Thyroid gland (tissue), 4 donors: Measurements from ENCODE around the gene BRINP1. TPM values are rescaled to one million over a fixed set of nuclear protein-coding genes. Genes with fewer than 3 reads are reported as not detected.

Experiments used
- DNase-seq, 2 donors: peaks; one replicate each; pipeline ENCODE4 v3.0.0-alpha.2; 2019
- H3K27ac ChIP-seq, 3 donors: fragments of 200-600 bp; sonication (generic); 1 replicate in 2 of 3; 2 replicates in 1 of 3; pipeline ENCODE4 v1.5.1; 2016 to 2019; ENCODE audit warnings: mild to moderate bottlenecking in 1 of 3, moderate library complexity in 1 of 3
- H3K27me3 ChIP-seq: fragments of 200-600 bp; sonication (generic); one replicate; pipeline ENCODE4 v1.5.1; 2019
- H3K36me3 ChIP-seq, 2 donors: fragments of 200-600 bp; sonication (generic); one replicate each; pipeline ENCODE4 v1.5.1; 2016 to 2019
- H3K4me1 ChIP-seq, 2 donors: fragments of 200-600 bp; sonication (generic); one replicate each; pipeline ENCODE4 v1.5.1; 2017 to 2019
- H3K4me3 ChIP-seq, 3 donors: fragments of 200-600 bp; sonication (generic); replicated peaks in 1 of 3; 1 replicate in 2 of 3; 2 replicates in 1 of 3; pipeline ENCODE4 v1.5.1; 2016; ENCODE audit warnings: mild to moderate bottlenecking in 1 of 3
- H3K9me3 ChIP-seq: fragments of 200-600 bp; sonication (generic); one replicate; pipeline ENCODE4 v1.5.1; 2017
- POLR2A ChIP-seq, 2 donors: fragments of 450-650 bp; IDR thresholded peaks; one replicate each; pipeline ENCODE4 v1.6.1; 2017; ENCODE audit warnings: antibody characterized with exemption in 2 of 2, mild to moderate bottlenecking in 2 of 2, moderate library complexity in 1 of 2
- whole genome bisulfite sequencing, 2 donors: methylation state at CpG; one replicate each; pipeline ENCODE4 v1.1.5; 2017; 5-methylcytosine and 5-hydroxymethylcytosine counted together
- intact Hi-C: fragments of 100-400 bp; cut with DNase I; formaldehyde crosslinking; loops from one replicate; pipeline ENCODE4 v1.15.1; 2023
- total RNA-seq, 4 donors: library from RNA; depleted of rRNA; stranded (reverse); fragments of >200 nt; gene quantifications; one replicate each; pipeline ENCODE4 v1.2.3, GENCODE V29; 2016
- TF ChIP-seq, protein P1 (sequence below), 6 experiments: fragments of 200-600 bp in 3 of 6; fragments of 450-650 bp in 3 of 6; sonication (generic) in 3 of 6; IDR thresholded peaks; one replicate each; pipeline ENCODE4 v1.5.1; 2016 to 2019; ENCODE audit warnings: antibody characterized with exemption in 6 of 6, mild to moderate bottlenecking in 2 of 6, inconsistent platforms in 1 of 6, moderate library complexity in 1 of 6

BRINP1 gene
- total RNA-seq, 4 donors from 2014 or later, result 0.67 to 1.1 (median 0.93) TPM; not detected in 1

DNA sequence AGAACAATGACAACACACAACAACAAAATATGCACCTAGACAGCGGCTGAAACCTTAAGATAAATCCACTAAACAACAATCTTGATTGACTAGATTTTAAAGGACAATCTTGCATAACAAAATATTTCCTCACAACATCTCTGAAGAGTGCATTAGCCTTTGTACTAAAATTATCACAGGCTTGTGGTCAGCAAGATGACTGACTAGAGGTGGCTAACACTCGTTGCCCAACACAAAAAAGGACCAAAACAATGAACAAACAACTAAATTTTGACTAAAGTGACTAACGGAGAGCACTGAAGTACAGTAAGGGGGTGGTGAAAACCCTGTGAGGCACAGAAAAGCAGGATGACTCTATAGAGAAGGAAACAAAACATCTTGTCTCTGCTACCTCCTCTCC, 183.9 kb downstream of the BRINP1 start:
- H3K36me3 ChIP-seq, result no peaks in the 10 kb centered on the region
- peaks cover 0 to 4% of the 10 kb centered on the region in 2 donors for H3K4me1 ChIP-seq
- intact Hi-C loops, result no loop called here
- no peak for DNase-seq
- no peak overlapping the region for H3K27ac ChIP-seq
- no peak for TF ChIP-seq POLR2A (IDR thresholded peaks at IDR 0.05)
- TF ChIP-seq, protein P1, sequence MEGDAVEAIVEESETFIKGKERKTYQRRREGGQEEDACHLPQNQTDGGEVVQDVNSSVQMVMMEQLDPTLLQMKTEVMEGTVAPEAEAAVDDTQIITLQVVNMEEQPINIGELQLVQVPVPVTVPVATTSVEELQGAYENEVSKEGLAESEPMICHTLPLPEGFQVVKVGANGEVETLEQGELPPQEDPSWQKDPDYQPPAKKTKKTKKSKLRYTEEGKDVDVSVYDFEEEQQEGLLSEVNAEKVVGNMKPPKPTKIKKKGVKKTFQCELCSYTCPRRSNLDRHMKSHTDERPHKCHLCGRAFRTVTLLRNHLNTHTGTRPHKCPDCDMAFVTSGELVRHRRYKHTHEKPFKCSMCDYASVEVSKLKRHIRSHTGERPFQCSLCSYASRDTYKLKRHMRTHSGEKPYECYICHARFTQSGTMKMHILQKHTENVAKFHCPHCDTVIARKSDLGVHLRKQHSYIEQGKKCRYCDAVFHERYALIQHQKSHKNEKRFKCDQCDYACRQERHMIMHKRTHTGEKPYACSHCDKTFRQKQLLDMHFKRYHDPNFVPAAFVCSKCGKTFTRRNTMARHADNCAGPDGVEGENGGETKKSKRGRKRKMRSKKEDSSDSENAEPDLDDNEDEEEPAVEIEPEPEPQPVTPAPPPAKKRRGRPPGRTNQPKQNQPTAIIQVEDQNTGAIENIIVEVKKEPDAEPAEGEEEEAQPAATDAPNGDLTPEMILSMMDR (IDR thresholded peaks at IDR 0.05), result no peak
- H3K27me3 ChIP-seq, result no peaks in the 10 kb centered on the region
- H3K4me3 ChIP-seq, result no peak overlapping the region
- H3K9me3 ChIP-seq, result no peaks in the 10 kb centered on the region
- WGBS, 2 donors, result 87 to 88% methylated on average over 3 of the region's 3 CpGs

GRCh38 chr9:119184265-119184936, 184.8 kb downstream of the BRINP1 start:
- no peaks in the 10 kb centered on the region for H3K27me3 ChIP-seq
- DNase-seq, result no peak
- intact Hi-C loops, result no loop called here
- no peak overlapping the region for H3K27ac ChIP-seq
- H3K36me3 ChIP-seq, result no peaks in the 10 kb centered on the region
- no peaks in the 10 kb centered on the region for H3K9me3 ChIP-seq
- no peak overlapping the region for H3K4me3 ChIP-seq
- peaks cover 0 to 4% of the 10 kb centered on the region in 2 donors for H3K4me1 ChIP-seq
- WGBS, 2 donors, result 81% methylated on average over 3 of the region's 3 CpGs
- TF ChIP-seq, protein P1 (IDR thresholded peaks at IDR 0.05), result no peak
- TF ChIP-seq POLR2A (IDR thresholded peaks at IDR 0.05), result no peak

GRCh38 chr9:119181561-119181960, 187.7 kb downstream of the BRINP1 start:
- peaks cover 0 to 4% of the 10 kb centered on the region in 2 donors for H3K4me1 ChIP-seq
- H3K36me3 ChIP-seq, result no peaks in the 10 kb centered on the region
- H3K27ac ChIP-seq, result no peak overlapping the region
- TF ChIP-seq POLR2A (IDR thresholded peaks at IDR 0.05), result no peak
- TF ChIP-seq, protein P1 (IDR thresholded peaks at IDR 0.05), result no peak
- DNase-seq, result no peak
- H3K4me3 ChIP-seq, result no peak overlapping the region
- intact Hi-C loops, result no loop called here
- H3K27me3 ChIP-seq, result no peaks in the 10 kb centered on the region
- no peaks in the 10 kb centered on the region for H3K9me3 ChIP-seq

DNA sequence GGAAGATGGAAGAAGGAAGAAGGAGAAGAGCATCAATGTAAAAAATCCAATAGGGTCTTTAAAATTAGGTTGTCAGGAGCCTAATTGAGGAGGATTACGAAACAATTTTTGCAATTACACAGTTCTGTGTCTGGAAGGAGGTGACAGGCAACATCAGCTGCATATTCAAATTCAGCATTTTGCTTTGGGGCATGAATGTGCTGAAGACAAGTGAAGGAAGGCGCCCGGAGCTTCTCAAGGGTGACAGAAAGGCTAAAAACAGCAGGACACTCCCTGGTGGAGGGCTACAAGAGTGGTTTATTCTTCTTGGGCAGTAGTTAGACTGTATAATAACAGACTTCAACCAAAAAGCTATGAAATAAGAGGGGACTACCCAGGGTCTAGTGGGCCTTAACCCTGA, 188.3 kb downstream of the BRINP1 start:
- H3K4me3 ChIP-seq, result no peak overlapping the region
- no peak for DNase-seq
- no peak overlapping the region for H3K27ac ChIP-seq
- no peaks in the 10 kb centered on the region for H3K36me3 ChIP-seq
- H3K9me3 ChIP-seq, result no peaks in the 10 kb centered on the region
- peaks cover 0 to 4% of the 10 kb centered on the region in 2 donors for H3K4me1 ChIP-seq
- 87 to 94% methylated on average over 3 of the region's 3 CpGs for WGBS, 2 donors
- H3K27me3 ChIP-seq, result no peaks in the 10 kb centered on the region
- intact Hi-C loops, result no loop called here
- TF ChIP-seq, protein P1 (IDR thresholded peaks at IDR 0.05), result no peak
- no peak for TF ChIP-seq POLR2A (IDR thresholded peaks at IDR 0.05)

DNA sequence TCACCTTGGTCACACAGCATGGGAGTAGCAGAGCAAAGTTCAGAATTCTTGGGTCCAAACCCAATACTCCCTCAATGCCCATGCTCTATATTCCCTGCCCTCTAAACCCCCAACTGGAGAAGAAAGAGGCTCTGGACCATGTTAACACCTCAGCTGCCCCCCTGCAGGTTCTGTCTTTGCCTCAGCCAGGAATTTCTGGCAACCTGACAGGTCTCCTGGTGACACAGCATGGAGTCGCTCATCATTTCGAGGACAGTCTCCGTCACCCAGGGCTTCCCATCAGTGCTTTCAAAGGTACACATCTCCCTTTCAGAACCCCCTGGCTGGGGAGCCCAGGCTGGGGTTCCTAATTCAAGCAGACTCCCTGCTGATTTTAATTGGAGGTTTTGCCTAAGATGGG, 189.5 kb downstream of the BRINP1 start:
- intact Hi-C loops, result no loop called here
- Histone ChIP-seq H3K4me1 (peaks cover 0 to 4% of the 10 kb centered on the region in 2 donors), H3K27me3 (no peaks in the 10 kb centered on the region), H3K36me3 (no peaks in the 10 kb centered on the region), H3K9me3 (no peaks in the 10 kb centered on the region), H3K4me3 (no peak overlapping the region), H3K27ac (no peak overlapping the region)
- TF ChIP-seq POLR2A (IDR thresholded peaks at IDR 0.05), result no peak
- TF ChIP-seq, protein P1 (IDR thresholded peaks at IDR 0.05), result no peak
- whole genome bisulfite sequencing, 2 donors, result 59 to 81% methylated on average over 3 of the region's 3 CpGs
- DNase-seq, result no peak
